NCI-H446 (cell line): ENCODE measurements around the gene ICAM2.

Source experiments
- DNase-seq, 2 experiments: peaks; one replicate each; lab custom pipeline; 2025; lab: John Stamatoyannopoulos, UW

The ICAM2 gene

GRCh38 chr17:63974594-63975192, 45.7 kb downstream of the ICAM2 start:
- no peak for DNase-seq

DNA sequence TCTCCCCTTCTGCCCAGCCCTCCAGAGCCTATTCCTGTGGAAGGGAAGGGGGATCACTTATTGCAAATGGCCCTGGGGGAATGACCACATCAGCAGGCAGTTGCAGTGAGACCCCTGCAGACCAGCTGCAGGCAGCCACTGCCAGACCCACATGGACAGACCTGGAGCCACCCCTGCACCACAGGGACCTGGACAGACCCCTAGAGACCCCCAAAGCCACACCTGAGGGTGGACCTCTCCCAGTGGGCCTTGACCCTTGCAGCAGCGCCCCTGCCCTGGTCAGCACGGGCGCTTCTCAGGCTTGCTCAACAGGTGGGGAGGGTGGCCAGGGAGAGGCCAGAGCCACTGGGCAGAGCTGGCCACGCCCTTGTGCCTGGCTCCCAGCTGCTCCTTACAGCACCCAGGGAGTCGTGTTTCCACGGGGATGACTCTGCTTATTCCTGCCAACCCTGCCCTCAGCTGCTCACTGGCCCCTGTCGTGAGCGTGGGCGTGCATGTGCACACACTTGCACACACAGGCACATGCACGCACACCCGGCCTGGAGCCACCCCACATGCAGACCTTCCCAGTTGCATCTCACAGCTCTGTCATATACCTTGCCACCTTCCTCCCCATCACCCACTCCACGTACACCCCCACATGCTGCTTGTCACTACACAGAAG, 46.4 kb downstream of the ICAM2 start:
- no peak for DNase-seq

DNA sequence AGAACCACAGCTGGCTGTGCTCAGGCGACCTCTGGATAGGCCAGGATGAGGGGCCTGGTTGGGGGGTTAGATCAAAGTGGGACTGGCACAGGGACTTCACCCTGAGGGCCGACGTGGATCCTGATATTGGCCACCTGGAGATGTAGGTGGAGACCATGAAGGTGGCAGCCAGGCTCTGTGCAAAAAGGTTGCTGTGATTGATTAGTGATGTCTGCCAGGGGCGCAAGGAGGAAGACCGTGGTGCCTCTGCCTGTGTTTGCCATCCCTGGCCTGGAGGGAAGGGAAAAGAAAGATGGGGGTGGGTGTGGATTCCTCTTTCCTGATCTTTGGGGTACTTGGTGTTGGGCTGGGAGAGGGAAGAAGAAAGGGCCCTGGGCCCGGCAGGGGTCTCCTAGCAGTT, 47.2 kb downstream of the ICAM2 start:
- no peak for DNase-seq

- DNase-seq, result no peak
Observed at GRCh38 chr17:63972796-63973195, 47.6 kb downstream of the ICAM2 start, which contains the start of gene SCN4A. Gene SCN4A, minus strand, starts transcription at chr17:63972918. Its CDS starts 77 bp downstream, at chr17:63972841.

DNA sequence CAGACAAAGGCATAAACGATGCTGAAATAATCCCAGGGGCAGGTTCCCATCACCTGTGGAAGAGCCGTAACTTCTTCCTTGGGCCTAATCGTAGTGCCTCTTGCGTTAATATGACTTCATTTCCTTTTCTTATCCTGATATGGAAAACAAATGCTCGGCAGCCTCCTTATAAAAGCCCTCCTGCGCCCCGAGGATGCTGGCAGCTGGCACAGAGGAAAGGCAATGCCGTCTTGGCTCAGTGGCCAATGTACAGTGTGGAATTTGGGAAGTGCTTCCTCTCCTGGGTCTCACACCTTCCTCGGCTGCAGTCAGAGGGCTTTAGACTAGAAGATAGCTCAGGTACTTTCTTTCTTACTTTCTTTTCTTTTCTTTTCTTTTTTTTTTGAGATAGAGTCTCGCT, 51.2 kb downstream of the ICAM2 start:
- DNase-seq, result no peak

DNA sequence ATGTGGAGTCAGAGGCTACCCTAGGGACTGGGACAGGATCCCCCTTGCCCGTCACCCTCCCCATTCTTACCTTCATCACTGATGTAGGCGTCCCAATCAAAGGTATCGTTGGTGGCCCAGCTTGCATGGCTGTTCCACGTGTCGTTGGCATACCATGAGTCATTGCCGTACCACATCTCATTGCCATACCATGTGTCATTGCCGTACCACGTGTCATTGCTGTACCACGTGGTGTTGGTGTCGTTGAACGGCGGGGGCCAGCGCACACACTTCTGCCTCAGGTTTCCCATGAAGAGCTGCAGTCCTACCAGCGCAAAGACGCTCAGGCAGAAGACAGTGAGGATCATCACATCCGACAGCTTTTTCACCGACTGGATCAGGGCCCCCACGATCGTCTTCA, 52.5 kb downstream of the ICAM2 start:
- no peak for DNase-seq

DNA sequence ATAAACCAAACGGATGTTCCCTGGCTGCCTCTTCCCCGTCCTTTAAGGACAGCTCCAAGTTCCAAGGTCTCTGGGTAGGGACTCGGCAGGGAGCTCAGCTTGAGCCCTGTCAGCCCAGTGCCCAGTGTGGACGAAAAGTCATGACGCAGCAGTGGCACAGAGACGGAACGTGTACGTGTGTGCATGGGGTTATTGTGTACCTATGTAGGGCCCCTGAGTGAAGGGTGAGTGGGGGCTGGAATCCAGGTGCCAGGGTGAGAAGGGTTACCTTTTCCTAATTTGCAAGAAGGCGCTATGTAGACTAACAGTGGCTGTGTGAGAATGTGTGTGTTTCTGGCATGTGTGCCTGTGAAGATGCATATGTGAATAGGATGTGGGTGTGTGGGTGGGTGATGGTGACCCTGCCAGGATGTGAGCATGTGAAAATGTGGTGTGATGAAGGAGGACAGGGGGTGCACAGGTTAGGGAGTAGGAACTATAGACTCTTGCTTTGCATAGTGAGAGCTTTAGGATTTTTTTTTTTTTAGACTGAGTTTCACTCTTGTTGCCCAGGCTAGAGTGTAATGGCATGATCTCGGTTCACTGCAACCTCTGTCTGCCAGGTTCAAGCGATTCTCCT, 53.7 kb downstream of the ICAM2 start:
- no peak for DNase-seq

- DNase-seq, result no peak
Observed at GRCh38 chr17:63963123-63963522, 57.3 kb downstream of the ICAM2 start.

- DNase-seq, result no peak
Observed at GRCh38 chr17:63962298-63962744, 58.1 kb downstream of the ICAM2 start.

GRCh38 chr17:63961355-63962212, 58.8 kb downstream of the ICAM2 start:
- DNase-seq, result no peak

DNA sequence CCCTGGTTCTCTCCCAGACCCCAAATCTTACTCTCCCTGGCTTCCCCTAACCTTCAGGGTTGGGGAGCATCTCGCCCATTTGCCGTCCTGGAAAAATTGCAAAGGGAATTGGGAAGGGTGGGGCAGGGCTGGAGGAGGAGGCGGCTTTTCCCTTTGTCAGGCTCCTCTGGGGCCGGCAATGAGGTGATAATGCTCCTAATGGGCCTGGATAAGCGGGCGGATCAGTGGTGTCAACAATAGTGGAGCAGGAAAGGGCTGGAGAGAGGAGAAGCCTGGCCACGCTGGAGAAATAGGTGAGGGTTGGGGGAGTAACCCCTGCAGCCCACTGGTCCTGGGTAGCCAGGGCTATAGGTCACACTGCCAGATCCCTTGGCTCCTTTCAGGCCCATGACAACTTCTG, 60.0 kb downstream of the ICAM2 start:
- DNase-seq, result no peak

DNA sequence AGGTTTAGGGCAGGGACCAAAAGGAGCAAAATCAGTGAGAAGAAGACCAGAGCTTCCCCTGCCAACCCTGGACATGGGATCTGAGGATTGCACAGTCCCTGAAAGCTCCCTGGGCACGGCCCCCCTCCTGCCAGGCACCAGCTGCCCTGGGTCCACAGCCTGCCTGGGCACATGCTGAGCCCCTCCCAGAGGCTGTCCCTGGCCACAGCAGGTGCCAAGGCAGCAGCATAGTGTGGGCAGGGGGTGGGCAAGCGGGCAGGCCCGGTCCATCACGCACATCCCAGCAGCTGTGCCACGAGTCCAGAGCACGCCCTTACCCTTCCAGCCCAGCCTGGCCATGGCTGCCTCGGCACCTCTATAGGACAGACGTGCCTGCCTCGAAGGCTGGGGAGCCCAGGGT, 60.4 kb downstream of the ICAM2 start:
- DNase-seq, result no peak

DNA sequence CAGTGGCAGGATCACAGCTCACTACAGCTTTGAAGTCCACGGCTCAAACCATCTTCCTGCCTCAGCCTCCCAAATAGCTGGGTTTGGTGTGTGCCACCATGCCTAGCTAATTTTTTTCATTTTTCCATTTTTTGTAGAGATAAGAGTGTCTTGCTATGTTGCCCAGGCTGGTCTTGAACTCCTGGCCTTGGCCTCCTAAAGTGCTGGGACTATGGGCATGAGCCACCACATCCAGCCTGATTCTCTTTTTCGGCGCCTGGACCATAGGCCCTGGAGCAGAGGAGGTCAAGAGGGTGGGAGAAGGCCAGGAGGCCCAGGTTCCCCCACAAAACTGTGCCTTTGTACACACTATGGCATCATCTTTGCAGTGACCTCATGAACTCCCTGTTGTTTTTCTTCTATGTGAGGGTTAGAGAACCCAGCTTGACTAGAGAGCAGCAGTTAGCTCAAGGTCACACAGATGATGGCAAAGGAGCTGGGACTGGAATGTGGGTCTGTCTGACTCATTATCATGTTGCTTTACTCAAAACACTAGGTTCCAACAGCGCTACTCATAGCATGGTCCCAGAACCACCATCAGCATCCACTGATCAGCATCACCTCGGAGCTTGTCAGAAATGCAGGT, 64.0 kb downstream of the ICAM2 start:
- DNase-seq, result no peak

DNA sequence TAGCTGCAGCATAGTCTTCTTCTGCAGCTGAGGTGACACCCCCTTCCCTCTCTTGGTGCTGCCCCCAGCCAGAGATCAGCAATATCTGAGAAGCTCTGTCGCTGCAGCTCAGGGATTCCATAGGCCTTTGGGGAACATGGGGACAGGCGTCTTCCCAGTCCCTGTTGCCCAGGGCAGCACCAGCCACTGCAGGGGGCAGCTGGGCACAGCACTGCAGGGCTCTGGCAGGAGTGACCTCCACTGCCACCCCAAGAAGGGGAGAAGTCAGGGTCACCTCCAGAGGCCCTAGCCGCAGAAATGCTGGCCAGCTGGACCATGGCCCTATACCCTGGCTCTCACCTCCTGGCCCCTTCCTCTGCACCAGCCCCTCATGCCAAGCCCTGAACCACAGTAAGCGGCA, 64.6 kb downstream of the ICAM2 start:
- no peak for DNase-seq

DNA sequence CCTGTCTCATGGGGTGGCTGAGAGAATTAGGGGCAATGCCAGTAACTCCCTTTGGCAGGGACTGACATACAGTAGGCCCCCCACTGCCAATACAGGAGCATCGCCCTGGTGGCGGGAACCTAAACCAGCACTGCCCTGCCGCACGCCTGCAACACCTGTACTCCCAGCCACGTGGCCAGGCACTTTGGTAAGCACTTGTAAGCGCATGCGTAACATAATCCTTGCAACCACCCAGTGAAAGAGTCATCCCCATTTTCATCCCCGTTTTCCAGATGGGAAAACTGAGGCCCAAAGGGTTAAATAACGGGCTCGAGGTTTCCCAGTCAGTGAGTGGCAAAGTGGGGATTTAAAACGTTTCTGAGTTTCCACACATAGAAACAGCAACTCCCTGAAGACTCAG, 65.2 kb downstream of the ICAM2 start:
- no peak for DNase-seq

DNA sequence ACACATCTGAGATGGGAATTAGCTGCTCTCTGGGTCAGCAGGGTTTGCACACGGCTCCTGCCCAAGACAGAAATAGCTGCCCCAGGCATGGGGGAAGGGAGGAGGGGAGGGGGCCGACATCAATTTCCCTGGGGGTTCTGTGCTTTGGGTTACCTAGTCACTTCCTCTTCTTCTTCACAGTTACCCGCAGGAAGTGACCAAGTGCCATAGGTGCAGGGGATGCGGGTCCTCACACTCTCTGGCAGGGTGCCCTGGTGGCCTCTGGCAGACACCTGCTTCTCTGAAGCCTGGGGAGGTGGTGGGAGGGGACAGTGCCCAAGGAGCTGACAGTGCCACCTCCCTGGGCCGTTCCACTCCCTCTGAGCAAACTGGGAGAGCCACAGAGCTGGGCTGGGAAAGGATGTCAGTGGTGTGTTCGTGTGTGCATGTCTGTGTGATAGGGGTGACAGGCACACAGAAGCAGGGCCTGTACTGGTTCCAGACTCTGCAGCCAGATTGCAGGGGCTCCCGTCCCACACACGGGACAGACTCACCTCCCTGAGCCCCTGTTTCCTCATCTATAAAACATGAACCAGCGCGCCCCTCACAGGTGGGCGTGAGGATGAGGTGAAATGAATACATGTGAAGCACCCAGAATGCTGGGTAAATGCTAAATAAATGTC, 65.9 kb downstream of the ICAM2 start:
- no peak for DNase-seq
